KG1 (cell line): ENCODE measurements around the gene SLC17A8.
A peak's percentile ranks its signal among the peaks of the same experiment; 100 is the strongest.

ENCODE experiments used
- DNase-seq: peaks from one replicate; lab custom pipeline; 2025; lab: John Stamatoyannopoulos, UW

The SLC17A8 gene

DNA sequence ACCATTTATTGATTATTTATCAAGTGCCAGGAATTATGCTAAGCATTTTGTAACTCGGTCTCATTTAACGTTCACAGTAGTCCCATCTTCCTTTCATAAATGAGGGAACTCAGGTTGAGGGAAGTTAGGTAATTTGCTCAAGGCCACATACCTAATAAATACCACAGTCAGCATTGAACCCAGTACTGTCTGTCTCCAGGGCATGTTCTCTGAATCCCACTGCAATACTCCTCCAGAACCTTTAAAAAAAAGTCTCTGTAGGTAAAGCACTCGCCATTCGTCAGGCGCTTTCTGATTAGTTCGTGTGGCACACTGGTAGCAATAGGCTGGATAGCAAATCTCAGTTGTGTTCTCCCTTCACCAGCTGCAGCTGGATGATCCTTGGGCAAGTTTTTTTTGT, 14.3 kb downstream of the SLC17A8 start:
- no peak for DNase-seq

DNA sequence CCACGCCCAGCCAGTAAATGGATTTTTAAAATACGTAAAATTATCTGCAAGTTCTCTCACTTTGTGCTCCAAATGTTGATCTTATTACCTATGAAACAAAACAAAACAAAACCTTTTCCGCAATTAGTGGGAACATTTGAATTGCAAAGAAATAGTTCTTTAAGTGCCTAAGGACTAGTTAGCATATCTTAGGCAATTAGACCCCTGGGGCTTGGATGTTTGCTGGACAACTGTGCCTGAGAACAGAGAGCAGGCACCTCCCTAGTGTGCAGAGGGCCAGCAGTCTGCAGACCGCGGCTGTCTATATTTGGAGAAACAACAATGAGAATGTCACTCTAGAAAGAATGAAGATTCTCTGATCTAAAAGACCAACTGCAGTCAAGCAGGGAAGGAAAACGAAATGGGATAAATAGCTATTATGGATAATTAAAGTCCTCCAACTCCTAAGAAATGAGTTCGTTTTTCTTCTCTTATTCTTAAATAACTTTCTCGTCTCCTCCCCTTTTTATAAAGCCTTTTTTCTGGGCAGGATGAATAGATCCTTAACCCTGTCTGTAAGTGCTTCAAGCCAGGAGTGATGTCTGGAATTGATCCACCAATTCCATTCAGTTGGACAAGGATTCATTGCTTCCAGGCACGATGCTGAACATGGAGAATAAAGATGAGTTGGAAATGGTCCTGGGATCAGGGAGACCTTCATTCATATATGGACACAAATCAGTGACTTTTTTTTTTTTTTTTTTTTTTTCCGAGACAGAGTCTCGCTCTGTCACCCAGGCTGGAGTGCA, 16.2 kb downstream of the SLC17A8 start:
- DNase-seq = no peak

DNA sequence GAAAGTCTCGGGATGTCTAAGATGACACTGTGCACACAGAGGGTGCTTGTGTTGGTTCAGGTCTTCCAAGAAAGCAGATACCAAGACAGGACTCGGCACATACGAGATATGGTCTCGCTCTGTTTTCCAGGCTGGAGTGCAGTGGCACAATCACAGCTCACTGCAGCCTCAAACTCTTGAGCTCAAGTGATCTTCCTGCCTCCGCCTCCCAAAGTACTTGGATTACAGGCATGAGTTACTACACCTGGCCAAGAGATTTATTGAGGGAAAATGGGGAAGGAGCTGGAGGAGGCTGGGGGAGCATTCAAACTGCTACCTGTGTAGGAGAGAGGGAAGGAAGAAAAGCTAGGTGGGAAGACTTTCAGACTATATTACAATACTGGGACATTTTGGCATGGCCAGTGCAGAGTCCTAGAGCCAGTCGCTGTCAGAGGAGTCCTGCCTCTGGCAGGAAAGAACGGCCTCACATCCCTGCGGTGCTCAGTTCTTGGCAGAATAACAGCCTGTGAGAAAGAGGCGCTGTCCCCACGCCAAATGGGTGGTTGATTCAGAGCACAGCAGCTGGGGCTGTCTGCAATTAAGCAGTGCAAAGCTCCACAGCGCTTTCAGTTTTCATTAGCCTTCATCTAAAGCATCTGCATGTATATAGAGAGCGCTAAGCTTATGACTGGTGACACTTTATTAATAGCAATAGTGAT, 18.3 kb downstream of the SLC17A8 start:
- DNase-seq = no peak

DNA sequence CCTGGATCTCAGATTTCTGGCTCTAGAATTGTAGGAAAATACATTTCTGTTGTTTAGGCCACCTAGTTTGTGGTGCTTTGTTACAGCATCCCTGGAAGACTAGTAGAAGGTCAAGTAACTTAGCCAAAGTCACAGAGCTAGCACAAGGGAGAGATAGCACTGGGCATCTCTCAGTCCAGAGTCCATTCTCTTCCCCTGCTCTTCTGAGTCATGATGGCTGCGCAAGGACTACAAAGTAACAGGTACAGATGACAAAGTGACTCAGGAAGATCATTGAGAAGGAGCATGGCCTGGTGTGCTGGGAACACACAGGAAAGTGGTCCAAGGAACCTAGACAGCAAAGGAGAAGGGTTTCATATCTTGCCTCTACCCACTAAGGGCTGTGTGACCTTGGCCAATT, 19.3 kb downstream of the SLC17A8 start:
- no peak for DNase-seq

DNA sequence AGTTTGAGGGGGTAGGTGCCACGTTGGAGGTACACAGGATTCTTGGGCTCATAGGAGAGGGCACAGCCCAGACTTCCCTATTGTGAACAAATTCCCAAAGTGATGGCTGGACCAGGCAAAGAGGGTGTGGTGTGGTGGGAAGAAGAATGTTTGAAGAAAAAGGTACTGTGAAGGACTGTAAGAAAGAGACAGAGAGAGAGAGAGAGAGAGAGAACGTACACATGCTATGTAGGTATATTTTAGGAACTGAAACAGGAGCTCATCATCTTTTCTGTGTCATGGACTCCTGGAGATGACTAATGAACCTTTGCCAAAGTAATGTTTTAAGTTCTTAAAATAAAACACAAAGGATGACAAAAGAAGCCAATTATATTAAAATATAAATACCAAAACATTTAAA, 24.5 kb downstream of the SLC17A8 start:
- DNase-seq = no peak

DNA sequence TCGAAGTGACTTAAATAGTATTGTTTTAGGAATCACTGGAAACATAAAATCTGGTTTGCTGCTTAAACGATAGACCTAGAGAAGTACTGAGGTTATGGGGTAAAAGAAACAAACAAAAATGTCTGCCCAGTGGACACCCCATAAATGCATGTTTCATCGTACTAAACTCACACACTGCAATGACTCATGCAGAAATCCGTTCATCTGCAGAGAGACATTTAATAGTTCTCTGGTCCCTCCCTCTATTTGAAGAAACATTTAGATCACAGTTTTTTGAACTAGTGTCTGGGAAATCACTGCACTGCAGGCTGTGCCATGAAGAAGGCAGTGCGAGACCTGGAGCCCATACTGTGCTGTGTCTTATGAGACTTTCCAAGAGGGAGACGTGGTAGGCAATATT, 25.5 kb downstream of the SLC17A8 start:
- DNase-seq = no peak

DNA sequence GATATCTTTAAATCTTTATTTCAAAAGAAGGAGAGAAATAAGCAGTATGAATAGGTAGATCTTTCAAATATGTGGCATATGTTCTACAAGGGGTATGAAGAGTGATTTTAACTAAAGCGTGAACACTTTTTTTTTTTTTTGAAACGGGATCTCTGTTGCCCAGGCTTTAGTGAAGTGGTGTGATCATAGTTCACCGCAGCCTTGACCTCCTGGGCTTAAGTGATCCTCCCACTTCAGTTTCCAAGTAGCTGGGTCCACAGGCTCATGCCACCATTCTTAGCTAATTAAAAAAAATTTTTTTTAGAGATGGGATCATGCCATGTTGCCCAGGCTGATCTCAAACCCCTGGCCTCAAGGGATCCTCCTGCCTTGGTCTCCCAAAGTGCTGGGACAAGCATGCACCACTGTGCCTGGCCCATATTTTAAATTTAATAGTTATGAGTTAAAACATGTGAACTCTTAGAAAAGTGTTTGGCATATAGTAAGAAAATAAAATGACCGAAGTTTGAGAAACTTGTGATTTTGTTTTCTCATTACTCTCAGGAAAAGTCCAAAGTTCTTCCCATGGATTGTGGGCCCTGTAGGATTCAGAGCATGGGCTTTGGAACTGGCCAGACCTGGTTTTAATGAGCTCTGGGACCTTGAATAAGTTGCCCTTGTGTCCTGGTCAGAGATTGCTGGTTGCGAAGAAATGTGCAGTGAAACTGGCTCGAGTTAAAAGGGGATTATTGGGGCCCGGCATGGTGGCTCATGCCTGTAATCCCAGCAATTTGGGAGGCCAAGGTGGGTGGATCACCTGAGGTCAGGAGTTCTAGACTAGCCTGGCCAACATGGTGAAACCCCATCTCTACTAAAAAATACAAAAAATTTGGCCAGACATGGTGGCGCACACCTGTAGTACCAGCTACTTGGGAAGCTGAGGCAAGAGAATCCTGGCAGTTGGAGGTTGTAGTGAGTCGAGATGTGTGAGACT, 27.0 kb downstream of the SLC17A8 start:
- no peak for DNase-seq

DNA sequence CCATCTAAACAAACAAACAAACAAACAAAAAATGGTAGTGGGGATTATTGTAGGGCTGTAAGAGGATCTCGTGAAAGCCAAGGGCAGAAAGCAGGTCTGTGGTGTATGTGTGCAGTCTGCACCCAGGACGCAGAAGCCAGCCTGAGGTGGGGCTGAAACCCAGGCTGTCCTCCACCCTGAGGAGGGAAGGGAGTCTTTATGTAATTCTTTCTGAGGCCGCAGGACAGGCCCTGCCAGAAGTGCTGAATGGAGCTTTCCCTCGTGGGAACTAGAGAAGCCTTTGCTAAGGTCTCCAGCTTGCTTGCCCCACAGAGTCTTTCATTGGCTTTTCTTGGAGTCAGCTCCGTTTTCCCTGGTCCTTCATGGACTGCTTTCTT, 27.7 kb downstream of the SLC17A8 start:
- DNase-seq = no peak

DNA sequence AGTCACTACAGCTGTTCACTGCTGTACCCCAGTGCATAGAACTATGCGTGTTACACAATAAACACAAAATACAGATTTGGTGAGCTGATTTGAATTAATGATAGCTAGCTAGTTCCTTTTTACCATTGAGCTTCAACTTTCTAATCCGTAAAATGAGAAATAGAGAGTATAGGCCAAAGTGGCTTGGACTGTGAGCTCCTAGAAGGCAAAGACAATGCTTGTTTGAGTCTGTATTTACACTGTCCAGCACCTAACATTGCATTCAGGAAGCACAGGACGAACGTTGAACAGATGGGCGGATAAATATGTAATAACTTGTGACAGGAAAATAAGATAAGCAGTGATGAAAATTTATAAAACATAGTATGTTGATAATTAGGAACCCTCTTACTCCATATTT, 31.5 kb downstream of the SLC17A8 start:
- DNase-seq = no peak

DNA sequence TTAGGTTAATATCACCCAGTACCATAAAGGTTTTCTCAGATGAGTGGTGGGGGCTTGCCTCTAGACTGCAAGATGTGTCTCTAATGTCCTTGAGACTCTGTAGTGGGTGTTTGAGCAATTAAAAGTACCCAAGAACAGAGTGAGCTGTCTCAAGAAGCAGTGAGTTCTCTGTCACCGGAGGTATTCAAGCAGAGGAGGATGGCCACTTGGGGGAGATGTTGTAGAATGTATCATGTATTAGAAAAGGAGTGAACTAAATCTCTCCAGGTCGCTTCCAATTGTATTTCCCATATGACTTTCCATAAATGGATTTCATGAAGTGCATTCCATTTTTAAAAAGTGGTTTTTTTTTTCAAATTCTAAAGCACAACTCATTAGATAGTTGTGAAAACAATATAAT, 35.0 kb downstream of the SLC17A8 start:
- no peak for DNase-seq

DNA sequence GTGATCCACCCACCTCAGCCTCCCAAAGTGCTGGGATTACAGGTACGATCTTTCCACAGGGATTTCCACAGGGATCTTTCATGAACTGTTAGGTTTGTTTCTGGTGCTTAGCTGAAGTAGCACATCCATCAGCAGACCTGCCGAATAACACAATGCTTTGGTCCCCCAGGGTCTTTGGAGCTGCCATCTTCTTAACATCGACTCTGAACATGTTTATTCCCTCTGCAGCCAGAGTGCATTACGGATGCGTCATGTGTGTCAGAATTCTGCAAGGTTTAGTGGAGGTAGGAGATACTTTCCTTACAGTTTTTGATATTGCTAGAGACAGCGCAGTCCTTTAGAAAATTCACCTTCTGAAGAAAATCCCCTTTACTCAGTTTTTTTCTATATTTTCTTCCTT, 36.3 kb downstream of the SLC17A8 start:
- no peak for DNase-seq

DNA sequence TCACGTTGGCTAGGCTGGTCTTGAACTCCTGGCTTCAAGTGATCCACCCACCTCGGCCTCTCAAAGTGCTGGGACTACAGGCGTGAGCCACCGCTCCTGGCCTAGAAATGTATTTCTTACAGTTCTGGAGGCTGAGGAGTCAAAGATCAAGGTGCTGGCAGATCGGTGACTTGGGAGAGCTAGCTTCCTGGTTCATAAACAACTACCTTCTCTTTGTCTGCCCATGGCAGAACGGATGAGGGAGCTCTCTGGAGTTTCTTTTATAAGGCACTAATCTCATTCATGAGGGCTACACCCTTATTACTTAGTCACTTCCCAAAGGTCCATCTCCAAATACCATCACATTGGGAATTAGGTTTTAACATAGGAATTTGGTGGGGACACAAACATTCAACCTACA, 38.9 kb downstream of the SLC17A8 start:
- no peak for DNase-seq

DNA sequence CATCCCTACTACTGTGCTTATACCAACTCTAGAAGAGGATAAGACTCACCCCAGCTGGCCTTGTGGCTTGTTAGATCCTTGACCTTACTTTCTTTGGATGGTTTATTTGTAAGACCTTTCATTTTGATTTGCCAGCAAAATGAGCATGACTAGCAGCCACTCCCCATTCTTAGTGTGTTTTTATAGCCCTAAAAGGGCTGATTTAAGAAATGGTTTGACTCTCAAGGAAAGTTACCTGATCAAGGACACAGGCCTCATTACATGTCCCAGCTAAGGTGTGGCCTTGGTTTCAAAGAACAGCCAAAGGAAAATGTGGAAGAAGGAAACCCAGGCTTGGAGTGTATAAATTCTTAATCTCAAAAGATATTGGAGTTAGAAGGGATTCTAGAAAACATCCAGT, 41.4 kb downstream of the SLC17A8 start:
- DNase-seq = no peak

DNA sequence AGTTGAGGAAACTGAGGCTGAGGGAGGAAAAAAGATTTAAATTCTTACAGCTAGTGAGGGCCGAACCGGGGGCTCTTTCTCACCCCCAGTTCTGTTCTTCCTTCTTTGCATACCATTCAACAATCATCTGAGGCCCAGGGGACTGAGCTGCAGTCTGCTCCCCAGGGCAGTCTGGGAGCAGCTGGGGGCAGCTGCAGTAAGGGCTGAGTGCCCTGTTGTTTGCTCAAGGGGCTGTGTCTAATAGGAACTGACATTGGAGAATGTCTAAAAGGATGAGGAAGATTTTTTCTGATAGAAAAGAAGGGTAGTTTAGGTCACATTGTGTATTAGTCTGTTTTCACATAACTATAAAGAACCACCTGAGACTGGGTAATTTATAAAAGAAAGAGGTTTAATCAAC, 42.2 kb downstream of the SLC17A8 start:
- no peak for DNase-seq

DNA sequence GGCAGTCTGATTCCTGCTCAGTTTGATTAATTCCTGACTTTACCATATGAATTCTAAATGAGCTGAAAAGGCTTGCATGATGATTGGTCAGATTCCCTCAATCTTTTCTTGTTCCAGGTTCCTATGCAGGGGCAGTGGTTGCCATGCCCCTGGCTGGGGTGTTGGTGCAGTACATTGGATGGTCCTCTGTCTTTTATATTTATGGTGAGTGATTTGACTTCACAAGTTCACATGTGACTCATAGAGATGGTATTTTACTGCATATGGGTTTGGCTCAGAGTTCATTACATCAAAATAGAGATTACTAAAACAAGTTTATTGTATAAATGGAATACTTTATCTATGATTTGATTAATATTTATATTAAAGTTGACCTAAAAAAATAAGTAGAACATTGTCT, 44.8 kb downstream of the SLC17A8 start:
- no peak for DNase-seq

DNA sequence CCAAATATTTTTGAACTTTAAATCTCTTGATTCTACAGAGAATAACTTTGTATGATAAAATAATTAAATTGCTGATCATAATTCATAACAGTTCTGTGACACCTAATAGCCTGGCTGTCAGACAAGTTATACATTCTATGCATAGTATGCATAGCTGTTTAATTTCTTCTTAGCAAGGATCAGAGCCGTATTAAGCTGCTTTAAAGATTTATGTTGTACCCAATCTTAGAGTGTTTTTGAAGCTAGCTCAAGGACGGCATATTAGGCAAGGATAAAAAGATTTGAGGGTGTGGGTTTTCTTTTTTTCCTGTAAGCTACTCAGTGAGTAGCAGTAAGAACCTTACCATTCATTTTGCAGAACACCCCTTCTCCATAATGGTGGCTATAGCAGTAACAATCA, 45.9 kb downstream of the SLC17A8 start:
- no peak for DNase-seq

DNA sequence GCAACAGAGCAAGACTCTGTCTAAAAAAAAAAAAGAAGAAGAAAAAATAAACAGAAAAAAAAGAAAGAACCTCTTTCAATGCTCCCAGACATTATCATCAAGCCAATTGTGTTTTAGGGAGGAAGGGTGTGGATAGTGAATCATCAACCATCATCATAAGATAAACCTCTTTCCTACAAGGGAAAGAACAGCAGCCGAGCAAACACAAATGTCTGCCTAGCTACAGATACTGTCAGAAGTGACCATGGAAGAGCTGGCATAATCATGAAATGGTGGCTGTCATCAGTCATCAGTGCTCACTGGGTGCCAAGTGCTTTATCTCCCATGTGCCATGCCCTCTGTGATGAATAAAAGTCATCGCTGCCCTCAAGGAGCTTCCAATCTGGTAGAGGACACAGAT, 46.6 kb downstream of the SLC17A8 start:
- DNase-seq = no peak

DNA sequence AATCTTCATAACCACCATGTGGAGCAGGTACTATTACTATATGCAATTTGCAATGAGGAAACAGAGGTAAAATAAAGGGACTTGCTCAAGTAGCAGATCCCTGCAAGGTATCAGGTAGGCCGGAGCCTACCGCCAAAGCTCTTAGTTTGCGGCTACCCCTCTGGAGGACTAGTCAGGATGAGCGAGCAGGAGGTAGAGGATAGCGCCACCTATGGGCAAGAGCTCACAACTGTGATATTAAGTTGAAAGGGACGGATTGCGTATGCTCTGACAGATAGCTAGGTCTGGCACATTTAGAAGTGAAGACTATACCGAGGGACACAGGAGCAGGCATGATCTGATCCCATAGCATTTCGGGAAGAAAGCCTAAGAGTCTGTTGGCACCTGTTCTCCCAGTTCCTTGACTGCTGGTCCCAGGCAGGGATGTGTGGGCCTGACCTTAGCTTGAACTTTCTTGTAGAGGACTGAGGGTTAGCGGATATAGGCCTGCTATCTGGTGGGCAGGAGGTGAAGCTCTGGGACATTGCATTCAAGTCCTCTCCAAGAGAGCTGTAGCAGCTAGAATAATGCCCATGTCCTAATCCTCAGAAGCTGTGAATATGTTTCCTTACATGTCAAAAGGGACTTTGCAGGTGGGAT, 48.0 kb downstream of the SLC17A8 start:
- DNase-seq = peak; percentile 5

DNA sequence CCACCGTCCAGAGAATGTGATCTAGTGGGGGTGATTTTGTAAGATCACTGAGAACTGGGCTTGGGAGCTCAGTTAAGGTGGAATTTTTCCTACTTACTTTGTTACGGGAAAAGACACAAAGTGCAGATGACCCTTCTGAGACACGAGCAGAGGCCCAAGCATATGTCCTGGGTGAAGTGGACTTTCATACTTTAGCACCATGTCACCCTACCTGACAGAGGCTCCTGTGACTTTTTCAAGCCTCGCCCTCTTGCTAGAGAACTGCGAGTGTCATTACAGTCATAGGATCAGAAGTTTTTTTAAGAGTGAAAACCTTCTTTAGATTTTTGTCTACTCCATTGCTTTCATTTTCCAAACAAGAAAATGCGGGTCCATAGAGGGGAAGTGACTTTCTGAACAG, 56.1 kb downstream of the SLC17A8 start:
- DNase-seq = no peak

DNA sequence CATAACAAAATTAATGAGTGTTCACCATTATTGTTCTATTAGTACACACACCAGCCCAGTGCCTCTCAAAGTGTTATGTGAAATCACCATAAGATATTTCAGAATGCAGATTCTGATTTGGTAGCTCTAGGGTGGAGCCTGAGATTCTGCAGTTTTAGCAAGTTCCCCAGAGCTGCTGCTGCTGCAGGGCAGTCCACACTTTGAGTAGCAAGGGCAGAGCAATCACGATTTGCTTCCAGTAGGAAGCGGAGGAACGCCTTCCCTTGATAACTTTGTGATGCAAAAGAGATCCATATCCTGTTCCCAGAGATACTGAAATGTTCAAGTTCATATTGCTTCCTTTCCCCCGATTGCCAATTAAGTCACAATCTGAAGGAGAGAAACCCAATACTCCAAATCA, 57.9 kb downstream of the SLC17A8 start:
- DNase-seq = no peak

DNA sequence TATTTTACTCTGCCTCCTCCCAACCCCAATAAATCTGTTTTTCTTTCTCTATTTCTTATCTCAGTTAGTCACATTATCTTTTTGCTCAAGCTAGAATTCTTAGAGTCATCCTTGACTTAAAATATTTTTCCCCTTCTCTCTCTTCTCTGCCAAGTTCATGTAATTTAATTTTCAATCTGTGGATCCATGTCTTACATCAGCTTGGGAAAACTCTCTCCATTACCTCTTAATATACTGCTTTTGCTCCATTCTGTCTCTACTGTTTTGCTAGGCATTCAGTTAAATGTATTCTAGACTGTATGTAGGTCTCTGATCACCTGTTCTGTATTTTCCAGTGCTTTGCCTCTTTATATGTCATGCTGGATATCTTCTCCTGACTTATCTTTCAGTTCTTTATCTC, 65.8 kb downstream of the SLC17A8 start:
- no peak for DNase-seq

DNA sequence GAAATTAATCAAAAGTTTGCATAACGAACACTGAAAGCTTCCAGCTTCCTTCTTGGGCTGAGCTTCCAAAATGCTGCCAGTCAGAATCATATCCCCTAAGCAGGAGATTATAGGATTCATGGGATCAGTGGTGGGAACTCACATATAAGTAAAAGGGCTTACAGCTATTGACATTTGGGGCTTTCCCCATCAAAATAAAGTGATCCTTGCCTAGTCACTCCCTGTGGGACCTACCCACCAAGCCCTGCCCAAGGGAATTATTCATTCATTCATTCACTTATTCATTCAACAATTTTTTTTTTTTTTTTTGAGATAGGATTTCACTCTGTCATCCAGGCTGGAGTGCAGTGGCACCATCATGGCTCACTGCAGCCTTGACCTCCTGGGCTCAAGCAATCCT, 69.3 kb downstream of the SLC17A8 start:
- no peak for DNase-seq
